ENCODE data around the gene RAB33A. TPM values are rescaled to one million over a fixed set of nuclear protein-coding genes. Genes with fewer than 3 reads are reported as not detected.

The RAB33A gene
- polyA plus RNA-seq, 1 donor (not counting 4 experiments of a cell fraction or from before 2014, with no cell fraction given) = not detected

DNA sequence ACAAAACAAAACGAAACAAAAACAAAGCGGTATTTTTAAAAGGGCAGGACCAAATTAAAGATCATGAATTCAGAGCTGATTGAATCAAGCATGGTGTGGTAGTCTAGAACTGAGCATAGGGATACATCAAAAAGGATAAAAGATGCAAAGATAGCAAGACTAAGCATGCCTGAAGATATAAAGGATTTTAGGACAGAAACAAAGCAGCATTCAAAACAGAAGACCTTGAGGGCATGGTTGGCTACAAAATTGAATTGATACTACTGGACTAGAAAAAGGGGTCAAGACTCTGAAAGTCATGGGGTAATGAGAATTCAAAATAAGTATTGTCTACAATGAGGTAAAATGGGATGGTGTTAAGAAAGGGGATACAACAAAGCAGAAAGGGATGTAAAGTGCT, 41.6 kb downstream of the RAB33A start:
- H3K27ac ChIP-seq (ENCODE audit: control insufficient read depth, insufficient read depth, low read length) = no peak overlapping the region
- no peaks in the 10 kb centered on the region for H3K79me2 ChIP-seq (ENCODE audit: control insufficient read depth, insufficient read depth, low read length)
- H2AFZ ChIP-seq (ENCODE audit: control insufficient read depth, low read length) = no peak overlapping the region
- no peak overlapping the region for H3K9ac ChIP-seq (ENCODE audit: control insufficient read depth, extremely low read depth, insufficient read depth, low read length)
- no peak overlapping the region for H3K4me3 ChIP-seq (ENCODE audit: control insufficient read depth in 2 of 3, extremely low read depth in 1 of 3, insufficient read depth in 2 of 3, low read depth in 1 of 3, low read length in 3 of 3)
- dilution Hi-C loops (cut with MboI; ENCODE audit: extremely low pct_ligation_motif_present, low sequenced_read_pairs) = loop anchor here (10.0 kb wide), 1 partner anchor 59 kb away; no protein-coding TSS in a partner anchor
- peaks cover 0 to 2% of the 10 kb centered on the region in 2 experiments for H3K36me3 ChIP-seq (ENCODE audit: control insufficient read depth in 2 of 2, extremely low read depth in 1 of 2, insufficient read depth in 2 of 2, low read length in 2 of 2)
- H3K9me1 ChIP-seq (ENCODE audit: control insufficient read depth, extremely low read depth, insufficient read depth, low read length) = no peaks in the 10 kb centered on the region
- no peak for DNase-seq (ENCODE audit: low read depth, low spot score)
- H4K20me1 ChIP-seq (ENCODE audit: control insufficient read depth, extremely low read depth, insufficient read depth, low read length) = no peaks in the 10 kb centered on the region
- no peak for FAIRE-seq
- no peaks in the 10 kb centered on the region for H3K27me3 ChIP-seq (ENCODE audit: control insufficient read depth, extremely low read depth, insufficient read depth, low read length)
- H3K4me2 ChIP-seq (ENCODE audit: control insufficient read depth, extremely low read depth, insufficient read depth, low read depth, low read length) = no peak overlapping the region
- H3K9me3 ChIP-seq (ENCODE audit: control insufficient read depth, low read depth, low read length) = no peaks in the 10 kb centered on the region
- no peaks in the 10 kb centered on the region for H3K4me1 ChIP-seq (ENCODE audit: control insufficient read depth, extremely low read depth, insufficient read depth, low read length)
- TF ChIP-seq CTCF (optimal IDR thresholded peaks at IDR 0.05 in 1 of 3, IDR thresholded peaks at IDR 0.05 in 1 of 3, conservative IDR thresholded peaks at IDR 0.05 in 1 of 3; ENCODE audit: extremely low read depth in 1 of 3, insufficient read depth in 2 of 3, low read length in 3 of 3) (no peak), EZH2 (IDR thresholded peaks at IDR 0.05; ENCODE audit: low read length) (no peak)

GRCh38 chrX:130216320-130216719, 44.6 kb downstream of the RAB33A start:
- TF ChIP-seq CTCF (optimal IDR thresholded peaks at IDR 0.05 in 1 of 3, IDR thresholded peaks at IDR 0.05 in 1 of 3, conservative IDR thresholded peaks at IDR 0.05 in 1 of 3; ENCODE audit: extremely low read depth in 1 of 3, insufficient read depth in 2 of 3, low read length in 3 of 3) = no peak
- TF ChIP-seq EZH2 (IDR thresholded peaks at IDR 0.05; ENCODE audit: low read length) = no peak
- Histone ChIP-seq H3K36me3 (ENCODE audit: control insufficient read depth in 2 of 2, extremely low read depth in 1 of 2, insufficient read depth in 2 of 2, low read length in 2 of 2) (peaks cover 0 to 2% of the 10 kb centered on the region in 2 experiments), H3K9me1 (ENCODE audit: control insufficient read depth, extremely low read depth, insufficient read depth, low read length) (no peaks in the 10 kb centered on the region), H3K9ac (ENCODE audit: control insufficient read depth, extremely low read depth, insufficient read depth, low read length) (no peak overlapping the region), H3K79me2 (ENCODE audit: control insufficient read depth, insufficient read depth, low read length) (no peaks in the 10 kb centered on the region), H3K4me3 (ENCODE audit: control insufficient read depth in 2 of 3, extremely low read depth in 1 of 3, insufficient read depth in 2 of 3, low read depth in 1 of 3, low read length in 3 of 3) (no peak overlapping the region), H3K4me1 (ENCODE audit: control insufficient read depth, extremely low read depth, insufficient read depth, low read length) (no peaks in the 10 kb centered on the region), H3K9me3 (ENCODE audit: control insufficient read depth, low read depth, low read length) (no peaks in the 10 kb centered on the region), H2AFZ (ENCODE audit: control insufficient read depth, low read length) (no peak overlapping the region), H4K20me1 (ENCODE audit: control insufficient read depth, extremely low read depth, insufficient read depth, low read length) (no peaks in the 10 kb centered on the region), H3K4me2 (ENCODE audit: control insufficient read depth, extremely low read depth, insufficient read depth, low read depth, low read length) (no peak overlapping the region), H3K27me3 (ENCODE audit: control insufficient read depth, extremely low read depth, insufficient read depth, low read length) (no peaks in the 10 kb centered on the region), H3K27ac (ENCODE audit: control insufficient read depth, insufficient read depth, low read length) (no peak overlapping the region)
- FAIRE-seq = no peak
- dilution Hi-C loops (cut with MboI; ENCODE audit: extremely low pct_ligation_motif_present, low sequenced_read_pairs) = loop anchor here (10.0 kb wide), 1 partner anchor 62 kb away; no protein-coding TSS in a partner anchor
- DNase-seq (ENCODE audit: low read depth, low spot score) = no peak
